Uterus (tissue), 4 donors: ENCODE data around the gene SLC39A10. TPM values are rescaled to one million over a fixed set of nuclear protein-coding genes. Genes with fewer than 3 reads are reported as not detected.
"Not testable (repeated sequence)": the region's sequence is repeated elsewhere in the genome, so short reads cannot be mapped to it uniquely, and the experiment has no call there.

Source experiments
- DNase-seq, 2 donors: peaks; one replicate each; pipeline ENCODE4 v3.0.0-alpha.2; 2019 to 2020
- H3K27ac ChIP-seq, 2 donors: fragments of 200-600 bp; sonication (generic); 1 replicate in 1 of 2; 2 replicates in 1 of 2; pipeline ENCODE4 v1.5.1; 2016 to 2018
- H3K27me3 ChIP-seq, 2 donors: fragments of 200-600 bp; sonication (generic); one replicate each; pipeline ENCODE4 v1.5.1; 2018 to 2019; ENCODE audit warnings: control low read depth in 1 of 2
- H3K36me3 ChIP-seq, 2 donors: fragments of 200-600 bp; sonication (generic); one replicate each; pipeline ENCODE4 v1.5.1; 2019; ENCODE audit warnings: control low read depth in 1 of 2
- H3K4me1 ChIP-seq, 2 donors: fragments of 200-600 bp; sonication (generic); one replicate each; pipeline ENCODE4 v1.5.1; 2018 to 2019; ENCODE audit warnings: control low read depth in 1 of 2
- H3K4me3 ChIP-seq, 2 donors: fragments of 200-600 bp; sonication (generic); 1 replicate in 1 of 2; 2 replicates in 1 of 2; pipeline ENCODE4 v1.5.1; 2018 to 2019; ENCODE audit warnings: mild to moderate bottlenecking in 1 of 2
- H3K9me3 ChIP-seq, 2 donors: fragments of 200-600 bp; sonication (generic); one replicate each; pipeline ENCODE4 v1.5.1; 2019; ENCODE audit warnings: control low read depth in 1 of 2
- POLR2A ChIP-seq, 2 donors: fragments of 450-650 bp; IDR thresholded peaks; one replicate each; pipeline ENCODE4 v1.6.1; 2016; ENCODE audit warnings: antibody characterized with exemption in 2 of 2, mild to moderate bottlenecking in 1 of 2, moderate library complexity in 1 of 2
- intact Hi-C: fragments of 100-400 bp; cut with DNase I; formaldehyde crosslinking; loops from one replicate; pipeline ENCODE4 v1.15.1; 2023; ENCODE audit warnings: low total_unique reads
- total RNA-seq, 4 donors: library from RNA; depleted of rRNA in 3 of 4; stranded (reverse); fragments of >200 nt in 3 of 4; gene quantifications; one replicate each; pipeline versions ENCODE4 v1.1.0 to v1.2.4, GENCODE V29; 2014 to 2023
- TF ChIP-seq, protein P1 (sequence below), 4 experiments: fragments of 200-600 bp in 2 of 4; fragments of 450-650 bp in 2 of 4; sonication (generic) in 2 of 4; IDR thresholded peaks; one replicate each; pipeline ENCODE4 v1.5.1; 2016 to 2019; ENCODE audit warnings: antibody characterized with exemption in 4 of 4, mild to moderate bottlenecking in 2 of 4, moderate library complexity in 1 of 4
- donor health status: DM: yes; HTN: yes; CAD: no.

Gene SLC39A10
- total RNA-seq, 4 donors from 2014 or later: 13.1 to 93.5 (median 31.4) TPM

DNA sequence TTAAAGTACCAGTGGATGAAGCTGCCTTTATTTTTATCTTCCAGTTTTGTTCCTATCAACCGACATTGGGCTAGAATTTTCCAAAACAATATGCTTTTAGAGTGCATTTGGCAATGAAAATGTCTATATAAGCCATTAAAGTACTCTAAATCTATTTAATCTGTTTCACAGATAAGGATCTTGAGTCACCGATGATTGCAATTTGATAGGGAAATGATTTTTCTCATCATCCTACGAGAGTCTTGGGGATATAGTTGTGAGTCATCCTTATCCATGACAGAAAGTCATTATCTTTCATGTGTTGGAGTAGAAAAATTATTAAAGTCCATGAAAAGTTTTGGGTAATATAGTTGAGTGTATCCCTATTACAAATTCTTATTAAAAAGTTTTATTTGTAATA is 26.1 kb downstream of the SLC39A10 start:
- Histone ChIP-seq H3K27ac (no peak overlapping the region), H3K36me3 (no peaks in the 10 kb centered on the region), H3K4me3 (no peak overlapping the region), H3K9me3 (no peaks in the 10 kb centered on the region), H3K27me3 (no peaks in the 10 kb centered on the region), H3K4me1 (peaks cover 0 to 12% of the 10 kb centered on the region in 2 donors)
- no peak for TF ChIP-seq POLR2A (IDR thresholded peaks at IDR 0.05)
- TF ChIP-seq, protein P1, sequence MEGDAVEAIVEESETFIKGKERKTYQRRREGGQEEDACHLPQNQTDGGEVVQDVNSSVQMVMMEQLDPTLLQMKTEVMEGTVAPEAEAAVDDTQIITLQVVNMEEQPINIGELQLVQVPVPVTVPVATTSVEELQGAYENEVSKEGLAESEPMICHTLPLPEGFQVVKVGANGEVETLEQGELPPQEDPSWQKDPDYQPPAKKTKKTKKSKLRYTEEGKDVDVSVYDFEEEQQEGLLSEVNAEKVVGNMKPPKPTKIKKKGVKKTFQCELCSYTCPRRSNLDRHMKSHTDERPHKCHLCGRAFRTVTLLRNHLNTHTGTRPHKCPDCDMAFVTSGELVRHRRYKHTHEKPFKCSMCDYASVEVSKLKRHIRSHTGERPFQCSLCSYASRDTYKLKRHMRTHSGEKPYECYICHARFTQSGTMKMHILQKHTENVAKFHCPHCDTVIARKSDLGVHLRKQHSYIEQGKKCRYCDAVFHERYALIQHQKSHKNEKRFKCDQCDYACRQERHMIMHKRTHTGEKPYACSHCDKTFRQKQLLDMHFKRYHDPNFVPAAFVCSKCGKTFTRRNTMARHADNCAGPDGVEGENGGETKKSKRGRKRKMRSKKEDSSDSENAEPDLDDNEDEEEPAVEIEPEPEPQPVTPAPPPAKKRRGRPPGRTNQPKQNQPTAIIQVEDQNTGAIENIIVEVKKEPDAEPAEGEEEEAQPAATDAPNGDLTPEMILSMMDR (IDR thresholded peaks at IDR 0.05): no peak
- intact Hi-C loops: no loop called here
- no peak for DNase-seq

DNA sequence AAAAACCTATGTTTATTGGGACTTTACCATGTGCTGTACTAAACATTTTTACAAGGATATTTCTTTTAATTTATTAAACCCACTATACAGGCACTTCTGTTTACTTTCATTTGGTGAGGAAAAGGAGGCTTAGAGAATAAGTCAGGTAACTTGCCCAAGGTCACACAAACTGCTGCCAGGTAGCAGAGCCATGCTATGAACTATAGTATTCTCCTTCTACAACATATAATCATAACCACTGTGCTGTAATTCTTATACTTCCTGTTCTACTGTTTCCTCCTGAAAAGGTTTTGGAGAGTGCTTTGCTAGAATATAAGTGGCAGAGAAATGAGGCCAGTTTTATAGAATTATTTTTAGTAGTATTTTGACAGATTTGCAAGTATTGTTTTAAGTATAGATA is 29.5 kb downstream of the SLC39A10 start:
- peaks cover 0 to 12% of the 10 kb centered on the region in 2 donors for H3K4me1 ChIP-seq
- DNase-seq: no peak
- no peak overlapping the region for H3K27ac ChIP-seq
- intact Hi-C loops: no loop called here
- no peak overlapping the region for H3K4me3 ChIP-seq
- H3K9me3 ChIP-seq: no peaks in the 10 kb centered on the region
- H3K36me3 ChIP-seq: no peaks in the 10 kb centered on the region
- no peak for TF ChIP-seq POLR2A (IDR thresholded peaks at IDR 0.05)
- TF ChIP-seq, protein P1 (IDR thresholded peaks at IDR 0.05): no peak
- H3K27me3 ChIP-seq: no peaks in the 10 kb centered on the region

DNA sequence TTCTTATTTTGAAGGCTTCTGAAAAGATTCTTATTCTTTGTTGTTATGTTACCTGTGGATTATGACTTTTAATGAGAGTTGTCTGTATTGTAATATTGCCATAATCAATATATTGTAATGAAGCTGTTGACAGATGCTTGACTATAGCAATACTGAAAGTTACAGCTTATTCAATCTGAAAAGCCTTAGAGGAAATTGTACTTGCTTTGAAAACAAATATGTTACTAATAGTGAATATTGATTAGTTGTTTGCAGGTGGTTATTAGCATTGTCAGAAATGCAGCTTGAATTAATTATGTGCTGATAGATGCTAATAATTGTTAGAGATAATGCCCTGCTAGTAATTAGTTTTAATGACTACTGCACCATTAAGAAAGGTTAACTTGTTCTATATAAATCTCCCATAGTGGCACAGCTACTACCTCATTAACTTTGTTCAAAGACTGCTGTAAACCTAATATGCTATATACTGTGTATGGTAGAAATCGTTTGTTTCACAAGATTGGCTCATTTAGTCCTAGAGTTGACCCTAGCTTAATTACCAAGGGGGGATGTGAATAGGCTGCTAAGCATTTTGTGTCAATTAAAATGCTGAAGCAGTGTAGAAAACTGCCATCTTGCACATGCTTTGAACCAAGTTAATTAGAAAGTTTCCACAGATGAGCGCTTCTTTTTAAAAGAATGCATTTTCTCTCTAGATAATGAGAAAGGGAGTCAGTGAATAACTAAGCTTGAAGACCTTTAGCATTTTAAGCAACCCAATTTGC is 30.5 kb downstream of the SLC39A10 start:
- H3K27ac ChIP-seq: no peak overlapping the region
- TF ChIP-seq, protein P1 (IDR thresholded peaks at IDR 0.05): no peak
- intact Hi-C loops: no loop called here
- DNase-seq: no peak
- H3K4me1 ChIP-seq: peaks cover 0 to 12% of the 10 kb centered on the region in 2 donors
- H3K4me3 ChIP-seq: no peak overlapping the region
- no peaks in the 10 kb centered on the region for H3K27me3 ChIP-seq
- H3K36me3 ChIP-seq: no peaks in the 10 kb centered on the region
- H3K9me3 ChIP-seq: no peaks in the 10 kb centered on the region

DNA sequence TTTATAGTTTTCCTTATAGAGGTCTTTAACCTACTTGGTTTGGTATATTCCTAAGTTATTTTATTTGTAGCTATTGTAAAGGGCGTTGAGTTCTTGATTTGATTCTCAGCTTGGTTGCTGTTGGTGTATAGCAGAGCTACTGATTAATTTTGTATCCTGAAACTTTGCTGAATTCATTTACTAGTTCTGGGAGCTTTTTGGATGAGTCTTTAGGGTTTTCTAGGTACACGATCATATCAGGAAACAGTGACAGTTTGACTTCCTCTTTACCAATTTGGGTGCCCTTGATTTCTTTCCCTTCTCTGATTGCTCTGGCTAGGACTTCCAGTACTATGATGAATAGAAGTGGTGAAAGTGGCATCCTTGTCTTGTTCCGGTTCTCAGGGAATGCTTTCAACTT is 35.5 kb downstream of the SLC39A10 start:
- H3K27ac ChIP-seq, intact Hi-C loops, H3K9me3 ChIP-seq, H3K36me3 ChIP-seq, H3K4me1 ChIP-seq, DNase-seq, H3K27me3 ChIP-seq, H3K4me3 ChIP-seq: not testable (repeated sequence)

DNA sequence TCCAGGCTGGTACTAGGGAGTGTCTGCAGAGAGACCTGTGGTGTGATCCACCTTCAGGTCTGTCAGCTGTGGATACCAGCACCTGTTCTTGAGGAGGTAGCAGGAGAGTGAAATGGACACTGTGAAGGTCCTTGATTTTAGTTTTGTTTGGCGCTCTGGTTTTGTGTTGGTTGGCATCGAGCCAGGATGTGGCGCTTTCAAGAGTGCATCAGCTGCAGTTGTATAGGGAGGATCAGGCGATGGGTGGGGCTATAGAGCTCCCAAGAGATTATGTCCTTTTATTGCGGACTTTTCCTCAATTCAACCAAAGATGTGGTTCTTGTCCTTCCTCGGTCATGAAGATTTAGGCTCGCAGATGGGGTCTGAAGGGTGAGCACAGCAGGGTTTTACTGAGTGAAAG is 37.5 kb downstream of the SLC39A10 start:
- intact Hi-C loops: no loop called here
- TF ChIP-seq POLR2A (IDR thresholded peaks at IDR 0.05): no peak
- TF ChIP-seq, protein P1 (IDR thresholded peaks at IDR 0.05): no peak
- no peak for DNase-seq
- Histone ChIP-seq H3K4me1 (no peaks in the 10 kb centered on the region), H3K36me3 (no peaks in the 10 kb centered on the region), H3K27ac (no peak overlapping the region), H3K27me3 (no peaks in the 10 kb centered on the region), H3K9me3 (no peaks in the 10 kb centered on the region), H3K4me3 (no peak overlapping the region)
